ENCODE results near the gene KRTAP5-9. TPM values are rescaled to one million over a fixed set of nuclear protein-coding genes. Genes with fewer than 3 reads are reported as not detected.
A peak's percentile ranks its signal among the peaks of the same experiment; 100 is the strongest.
"Not testable (repeated sequence)": the region's sequence is repeated elsewhere in the genome, so short reads cannot be mapped to it uniquely, and the experiment has no call there.

The KRTAP5-9 gene
- total RNA-seq, 1 donor from 2014 or later: not detected

- ATAC-seq (ENCODE audit: poor library complexity); DNase-seq: not testable (repeated sequence)
These were observed 28.7 kb downstream of the KRTAP5-9 start for GRCh38 chr11:71576688-71577465.

DNA sequence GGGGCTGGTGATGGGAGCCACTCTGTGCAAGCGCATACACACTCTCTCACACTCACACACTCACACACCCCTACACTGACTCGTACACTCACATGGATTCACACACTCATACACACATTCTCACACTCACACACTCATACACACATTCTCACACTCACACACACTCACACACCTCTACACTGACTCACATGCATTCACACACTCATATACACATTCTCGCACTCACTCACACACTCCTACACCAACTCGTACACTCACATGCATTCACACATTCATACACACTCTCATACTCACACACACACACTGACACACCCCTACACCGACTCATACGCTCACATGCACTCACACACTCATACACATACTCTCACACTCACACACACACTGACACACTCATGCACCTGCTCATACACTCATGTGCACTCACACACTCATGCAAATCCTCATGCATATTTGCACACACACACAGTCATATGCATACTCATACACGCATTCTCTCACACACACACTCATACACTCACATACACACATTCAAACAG lies 29.3 kb downstream of the KRTAP5-9 start:
- intact Hi-C loops (cut with DNase I): no loop called here
- no peak for DNase-seq
- no peak for ATAC-seq (ENCODE audit: poor library complexity)

More at GRCh38 chr11:71576688-71577465, 28.7 kb downstream of the KRTAP5-9 start:
- intact Hi-C loops (cut with DNase I): not testable (repeated sequence)

- DNase-seq; intact Hi-C loops (cut with DNase I): not testable (repeated sequence)
- ATAC-seq (ENCODE audit: poor library complexity): peak; percentile 11
These were observed 31.3 kb downstream of the KRTAP5-9 start for GRCh38 chr11:71579513-71579912.

GRCh38 chr11:71580057-71581003 lies 32.1 kb downstream of the KRTAP5-9 start:
- ATAC-seq (ENCODE audit: poor library complexity): peak; percentile 95
- no peak for DNase-seq
- intact Hi-C loops (cut with DNase I): no loop called here

DNA sequence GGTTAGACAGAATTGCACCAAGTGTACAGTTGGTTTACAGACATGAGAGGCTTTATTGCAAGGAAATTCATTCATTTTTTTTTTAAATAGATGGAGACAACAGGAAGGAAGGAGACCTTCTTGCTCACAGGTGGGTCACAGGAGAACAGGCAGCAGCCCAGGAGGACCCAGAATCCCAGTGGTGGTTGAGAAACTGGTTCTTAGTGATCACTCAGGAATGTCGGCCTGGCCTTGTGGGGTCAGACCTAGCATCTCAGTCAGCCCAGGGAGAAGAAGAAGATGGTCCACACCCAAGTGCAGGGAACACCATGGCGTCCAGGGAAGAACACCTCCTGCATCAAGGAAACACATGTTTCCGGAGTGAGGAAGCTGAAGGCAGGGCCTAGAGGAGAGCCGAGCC lies 33.6 kb downstream of the KRTAP5-9 start:
- intact Hi-C loops (cut with DNase I): no loop called here
- DNase-seq (no peak), ATAC-seq (ENCODE audit: poor library complexity) (no peak)

DNA sequence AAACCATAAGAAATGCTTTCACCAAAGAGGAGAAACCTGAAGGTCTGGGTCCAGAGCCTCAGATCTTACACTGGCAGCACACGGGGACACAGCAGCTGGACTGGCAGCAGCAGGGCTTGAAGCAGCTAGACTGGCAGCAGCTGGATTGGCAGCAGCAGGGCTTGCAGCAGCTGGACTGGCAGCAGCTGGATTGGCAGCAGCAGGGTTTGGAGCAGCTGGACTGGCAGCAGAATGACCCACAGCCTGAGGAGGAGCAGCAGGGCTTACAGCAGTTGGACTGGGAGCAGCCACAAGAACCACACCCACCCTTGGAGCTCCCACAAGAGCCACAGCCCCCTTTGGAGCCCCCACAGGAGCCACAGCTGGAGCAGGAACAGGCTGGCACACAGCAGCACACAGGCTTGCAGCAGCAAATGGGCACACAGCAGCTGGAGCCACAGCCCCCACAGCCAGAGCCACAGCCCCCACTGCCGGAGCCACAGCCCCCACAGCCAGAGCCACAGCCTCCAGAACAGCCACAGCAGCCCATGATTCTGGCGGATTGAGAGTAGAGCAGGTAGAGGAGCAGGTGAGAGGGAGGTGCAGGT lies 34.2 kb downstream of the KRTAP5-9 start, which contains the start of gene KRTAP5-11:
KRTAP5-11 (minus strand) TSS at position 567 of the 587 bp plus-strand sequence; CDS start at position 529, 38 bp downstream.
- intact Hi-C loops (cut with DNase I): no loop called here
- ATAC-seq (ENCODE audit: poor library complexity): no peak
- no peak for DNase-seq

DNA sequence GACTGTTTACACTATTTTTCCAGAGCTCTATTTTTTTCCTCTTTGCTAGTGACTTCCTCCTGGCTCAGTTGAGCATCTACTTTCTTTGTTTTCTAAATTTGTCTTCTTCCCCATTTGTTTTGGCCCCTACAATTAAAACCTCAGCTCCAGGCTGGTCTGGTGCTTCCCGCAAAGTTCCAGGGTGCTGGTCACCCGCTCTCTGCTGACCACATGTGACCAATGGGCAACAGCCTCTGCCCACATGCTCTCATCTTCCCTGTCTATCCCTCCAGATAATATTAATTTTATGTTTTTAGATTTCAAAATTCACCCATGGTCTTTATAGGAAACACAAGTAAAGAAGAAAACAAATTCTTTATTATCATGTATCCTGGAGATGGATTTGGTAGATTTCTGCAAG lies 34.7 kb downstream of the KRTAP5-9 start:
- ATAC-seq (ENCODE audit: poor library complexity); DNase-seq; intact Hi-C loops (cut with DNase I): not testable (repeated sequence)

- not testable (repeated sequence) for ATAC-seq (ENCODE audit: poor library complexity); DNase-seq
These were observed 37.5 kb downstream of the KRTAP5-9 start for GRCh38 chr11:71585673-71586072.

GRCh38 chr11:71588314-71588713 lies 40.1 kb downstream of the KRTAP5-9 start:
- DNase-seq; intact Hi-C loops (cut with DNase I); ATAC-seq (ENCODE audit: poor library complexity): not testable (repeated sequence)

More at GRCh38 chr11:71585673-71586072, 37.5 kb downstream of the KRTAP5-9 start:
- intact Hi-C loops (cut with DNase I): not testable (repeated sequence)

DNA sequence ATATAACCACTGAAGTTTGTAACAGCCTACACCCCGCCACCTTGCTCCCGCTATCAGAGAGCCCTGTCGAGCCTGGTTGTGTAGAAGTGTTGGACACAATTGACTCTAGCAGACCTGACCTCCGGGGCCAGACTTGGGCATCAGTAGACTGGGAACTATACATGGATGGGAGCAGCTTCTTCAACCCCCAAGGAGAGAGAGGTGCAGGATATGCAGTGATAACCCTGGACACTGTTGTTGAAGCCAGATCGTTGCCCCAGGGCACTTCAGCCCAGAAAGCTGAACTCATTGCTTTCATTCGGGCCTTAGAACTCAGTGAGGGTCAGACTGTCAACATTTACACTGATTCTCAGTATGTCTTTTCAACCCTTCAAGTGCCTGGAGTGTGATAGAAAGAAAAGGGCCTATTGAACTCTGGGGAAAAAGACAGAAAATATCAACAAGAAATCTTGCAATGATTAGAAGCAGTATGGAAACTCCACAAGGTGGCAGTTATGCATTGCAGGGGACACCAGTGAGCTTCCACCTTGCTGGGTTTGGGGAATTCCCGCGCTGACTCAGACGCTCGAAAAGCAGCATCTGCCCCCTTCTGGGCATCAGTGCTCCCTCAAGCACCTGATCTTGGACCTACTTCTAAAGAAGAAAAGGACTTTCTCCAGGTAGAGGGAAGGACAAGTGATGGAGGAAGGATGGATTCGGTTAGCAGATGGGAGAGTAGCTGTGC lies 40.8 kb downstream of the KRTAP5-9 start:
- DNase-seq; ATAC-seq (ENCODE audit: poor library complexity); intact Hi-C loops (cut with DNase I): not testable (repeated sequence)

- ATAC-seq (ENCODE audit: poor library complexity); intact Hi-C loops (cut with DNase I); DNase-seq: not testable (repeated sequence)
These were observed 41.3 kb downstream of the KRTAP5-9 start for GRCh38 chr11:71589546-71589920.

Other genes with a start within 250 kb of the KRTAP5-9 start
- 48.5 TPM for gene DHCR7, start 100.0 kb upstream of the KRTAP5-9 start, total RNA-seq
- gene NADSYN1, start 95.2 kb upstream of the KRTAP5-9 start, total RNA-seq: 18.5 TPM
- not detected for gene KRTAP5-7, start 21.2 kb upstream of the KRTAP5-9 start, total RNA-seq
- not detected for gene KRTAP5-8, start 10.4 kb upstream of the KRTAP5-9 start, total RNA-seq
- not detected for gene KRTAP5-10, start 17.1 kb downstream of the KRTAP5-9 start, total RNA-seq
- not detected for gene KRTAP5-11, start 34.5 kb downstream of the KRTAP5-9 start, total RNA-seq